Smooth muscle cell (in vitro differentiated cells): ENCODE measurements around the gene SPAG16. TPM values are rescaled to one million over a fixed set of nuclear protein-coding genes. Genes with fewer than 3 reads are reported as not detected.
"Not testable (repeated sequence)": the region's sequence is repeated elsewhere in the genome, so short reads cannot be mapped to it uniquely, and the experiment has no call there.

ENCODE experiments used
- DNase-seq: peaks from one replicate; lab custom pipeline; 2025; ENCODE audit not compliant: unreplicated experiment; lab: John Stamatoyannopoulos, UW
- H2AFZ ChIP-seq: fragments of 200-600 bp; sonication (generic); 2 replicates; pipeline ENCODE4 v1.6.0; 2016; ENCODE audit warnings: antibody characterized with exemption, low read depth, mild to moderate bottlenecking
- H3F3A ChIP-seq: fragments of 200-600 bp; sonication (generic); 2 replicates; pipeline ENCODE4 v1.6.0; 2017; ENCODE audit warnings: antibody characterized with exemption, low read depth
- H3K27ac ChIP-seq: fragments of 200-600 bp; sonication (generic); 2 replicates; pipeline ENCODE4 v1.5.1; 2016; ENCODE audit warnings: low read depth, mild to moderate bottlenecking
- H3K27me3 ChIP-seq: fragments of 200-600 bp; sonication (generic); 2 replicates; pipeline ENCODE4 v1.6.1; 2016; ENCODE audit warnings: low read depth, mild to moderate bottlenecking
- H3K36me3 ChIP-seq: fragments of 200-600 bp; sonication (generic); 2 replicates; pipeline ENCODE4 v1.5.1; 2016; ENCODE audit warnings: low read depth
- H3K4me1 ChIP-seq: fragments of 200-600 bp; sonication (generic); 2 replicates; pipeline ENCODE4 v1.5.1; 2016; ENCODE audit warnings: low read depth
- H3K4me2 ChIP-seq: fragments of 200-600 bp; sonication (generic); 2 replicates; pipeline ENCODE4 v1.6.0; 2016; ENCODE audit warnings: mild to moderate bottlenecking
- H3K4me3 ChIP-seq: fragments of 200-600 bp; sonication (generic); 2 replicates; pipeline ENCODE4 v1.5.1; 2016; ENCODE audit warnings: mild to moderate bottlenecking
- H3K79me2 ChIP-seq: fragments of 200-600 bp; sonication (generic); 2 replicates; pipeline ENCODE4 v1.6.0; 2016; ENCODE audit warnings: low read depth, mild to moderate bottlenecking
- H3K9ac ChIP-seq: fragments of 200-600 bp; sonication (generic); 2 replicates; pipeline ENCODE4 v1.6.0; 2016; ENCODE audit warnings: low read depth
- H3K9me3 ChIP-seq: fragments of 200-600 bp; sonication (generic); replicated peaks from 2 replicates; pipeline ENCODE4 v1.5.1; 2016; ENCODE audit warnings: low read depth
- H4K20me1 ChIP-seq: fragments of 200-600 bp; sonication (generic); 2 replicates; pipeline ENCODE4 v1.6.0; 2016; ENCODE audit warnings: low read depth
- CTCF ChIP-seq: fragments of 200-600 bp; sonication (generic); IDR thresholded peaks from 2 replicates; pipeline ENCODE4 v1.5.1; 2017; ENCODE audit warnings: borderline replicate concordance, mild to moderate bottlenecking, antibody characterized with exemption; ENCODE audit not compliant: insufficient read depth, poor library complexity, severe bottlenecking
- WGBS: methylation state at CpG from one replicate; pipeline ENCODE4 v1.1.7; 2016; ENCODE audit warnings: low lambda C conversion rate; 5-methylcytosine and 5-hydroxymethylcytosine counted together
- polyA plus RNA-seq: library from polyadenylated mRNA; unstranded; fragments of >200 nt; fragmentation: Nextera tagmentation; extraction: Ambion mirVana; gene quantifications from 2 replicates; pipeline ENCODE4 v1.2.1, GENCODE V29; 2016
- total RNA-seq: library from RNA; depleted of rRNA; stranded (reverse); fragments of >200 nt; gene quantifications from 2 replicates; pipeline ENCODE4 v1.2.3, GENCODE V29; 2014

The SPAG16 gene
- total and polyA plus RNA-seq, 2 experiments from 2014 or later, result 32.1 to 40.6 TPM

GRCh38 chr2:213688133-213688532, 403.9 kb downstream of the SPAG16 start:
- Histone ChIP-seq H3K4me1 (no peaks in the 10 kb centered on the region), H3K9ac (no peak overlapping the region), H3F3A (no peaks in the 10 kb centered on the region), H3K36me3 (no peaks in the 10 kb centered on the region), H2AFZ (no peak overlapping the region), H3K4me2 (no peak overlapping the region), H3K27me3 (no peaks in the 10 kb centered on the region), H3K27ac (no peak overlapping the region), H3K4me3 (no peak overlapping the region), H4K20me1 (no peaks in the 10 kb centered on the region), H3K79me2 (no peaks in the 10 kb centered on the region), H3K9me3 (no peaks in the 10 kb centered on the region)
- no peak for DNase-seq
- TF ChIP-seq CTCF, result no peak

- 83% methylated on average over 3 of the region's 3 CpGs for WGBS
These were observed 404.6 kb downstream of the SPAG16 start for GRCh38 chr2:213688825-213689224.

GRCh38 chr2:213689585-213689984, 405.3 kb downstream of the SPAG16 start:
- 65% methylated on average over 1 of the region's 1 CpG for WGBS
- no peaks in the 10 kb centered on the region for H3K79me2 ChIP-seq
- no peaks in the 10 kb centered on the region for H3F3A ChIP-seq

More at GRCh38 chr2:213688825-213689224, 404.6 kb downstream of the SPAG16 start:
- not testable (repeated sequence) for H4K20me1 ChIP-seq, H3K79me2 ChIP-seq, DNase-seq, H3K36me3 ChIP-seq, H3K27ac ChIP-seq, H3K4me1 ChIP-seq, H3K4me3 ChIP-seq, H2AFZ ChIP-seq, H3K9me3 ChIP-seq, H3F3A ChIP-seq, H3K9ac ChIP-seq, H3K27me3 ChIP-seq, H3K4me2 ChIP-seq

GRCh38 chr2:213691351-213691750, 407.1 kb downstream of the SPAG16 start:
- Histone ChIP-seq H3K27ac (no peak overlapping the region), H3K4me1 (no peaks in the 10 kb centered on the region), H4K20me1 (no peaks in the 10 kb centered on the region), H3K4me3 (no peak overlapping the region), H3K79me2 (no peaks in the 10 kb centered on the region), H3K36me3 (no peaks in the 10 kb centered on the region), H3K27me3 (no peaks in the 10 kb centered on the region), H3K4me2 (no peak overlapping the region), H2AFZ (no peak overlapping the region), H3K9me3 (no peaks in the 10 kb centered on the region), H3K9ac (no peak overlapping the region), H3F3A (no peaks in the 10 kb centered on the region)
- DNase-seq, result no peak
- TF ChIP-seq CTCF, result no peak

More at GRCh38 chr2:213689585-213689984, 405.3 kb downstream of the SPAG16 start:
- Histone ChIP-seq H4K20me1 (no peaks in the 10 kb centered on the region), H3K4me1 (no peaks in the 10 kb centered on the region), H3K4me2 (no peak overlapping the region), H3K27me3 (no peaks in the 10 kb centered on the region), H3K9ac (no peak overlapping the region), H3K4me3 (no peak overlapping the region), H3K9me3 (no peaks in the 10 kb centered on the region), H3K27ac (no peak overlapping the region), H2AFZ (no peak overlapping the region), H3K36me3 (no peaks in the 10 kb centered on the region)
- DNase-seq, result no peak
- no peak for TF ChIP-seq CTCF
